Effector CD4-positive, alpha-beta T cell (primary cell): ENCODE results near the gene PLEKHS1.

Experiments
- DNase-seq: peaks from one replicate; pipeline ENCODE4 v3.0.0-alpha.2; 2020
- total RNA-seq: gene quantifications from one replicate; lab custom pipeline; 2026; lab: John Stamatoyannopoulos, UW

The PLEKHS1 gene
- 0.56 reads per million for total RNA-seq

DNA sequence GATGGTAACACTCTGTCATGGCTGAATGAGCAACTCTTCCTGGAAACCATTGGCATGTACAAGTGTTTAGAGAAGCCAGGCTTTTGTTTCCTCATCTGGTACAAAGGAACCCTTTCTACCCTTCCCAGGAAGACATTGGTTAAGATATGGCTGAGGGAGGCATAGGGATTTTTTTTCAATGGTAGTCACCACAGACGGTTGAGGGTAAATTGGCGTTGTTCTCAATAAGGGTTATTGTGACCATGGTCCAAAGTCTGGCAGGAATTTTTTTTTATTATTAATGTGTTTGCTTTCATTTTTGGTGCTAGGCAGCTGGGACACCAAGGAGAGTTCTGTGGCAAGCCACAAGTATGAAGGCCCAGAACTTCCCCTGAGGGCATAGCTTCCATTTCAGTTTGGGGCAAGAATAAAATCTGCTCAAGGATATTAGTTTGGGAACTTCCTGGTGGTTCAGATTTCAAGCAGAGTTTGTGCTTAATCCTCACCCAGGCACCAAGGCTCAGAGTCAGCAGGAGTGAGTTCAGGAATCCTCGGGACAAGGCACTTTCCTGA, at the start of gene PLEKHS1:
Gene PLEKHS1 (plus strand): TSS at position 502 of the 552 bp plus-strand sequence. CDS start 3,596 bp downstream, outside the sequence.
- no peak for DNase-seq

DNA sequence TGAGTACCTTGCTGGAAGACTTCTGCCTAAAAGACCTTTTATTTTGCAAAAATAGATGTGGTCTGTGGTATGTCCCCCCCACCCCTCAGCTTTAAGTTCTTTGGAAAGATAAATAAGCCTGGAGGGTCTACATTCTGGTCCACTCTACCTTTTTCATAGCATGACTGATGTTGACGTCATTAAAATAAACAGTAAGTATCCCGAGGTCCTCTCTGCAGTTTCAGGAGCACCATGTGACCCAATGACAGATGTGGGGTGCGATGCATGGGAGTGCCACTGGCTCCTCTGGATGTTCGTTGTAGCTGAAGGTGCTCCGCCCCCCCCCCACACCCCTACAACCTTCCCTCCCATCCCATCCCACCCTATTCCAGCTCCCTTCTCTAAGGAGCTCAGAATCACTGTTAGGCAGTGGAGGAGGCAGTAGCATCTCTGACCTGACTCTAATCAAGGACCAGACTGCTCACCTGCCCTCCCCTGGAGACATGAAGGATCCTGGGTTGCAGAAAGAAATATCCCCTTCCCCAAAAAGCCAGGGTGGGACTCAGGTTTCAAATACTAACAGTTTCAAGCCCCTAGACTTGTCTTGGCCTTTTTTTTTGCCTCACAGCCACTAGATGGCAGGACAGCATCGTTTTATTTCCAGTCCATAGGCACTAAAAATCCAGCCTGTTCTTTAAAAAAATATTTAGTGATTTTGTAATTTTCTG, 46.7 kb upstream of the PLEKHS1 start:
- no peak for DNase-seq

DNA sequence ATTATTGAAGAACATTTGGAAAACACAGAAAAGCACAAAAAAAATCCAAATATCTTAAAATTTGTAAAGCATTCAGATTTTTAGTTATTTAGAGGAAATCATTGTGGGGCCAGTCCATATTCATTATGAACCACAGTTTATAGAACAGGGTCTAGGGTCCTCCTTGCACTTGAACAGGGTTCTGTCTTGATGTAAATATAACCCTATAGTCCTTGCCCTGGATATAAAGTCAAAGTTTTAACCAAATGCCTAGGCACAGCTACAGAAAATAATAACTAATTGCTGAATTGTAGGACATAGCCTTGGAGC, 46.2 kb upstream of the PLEKHS1 start:
- DNase-seq: no peak

DNA sequence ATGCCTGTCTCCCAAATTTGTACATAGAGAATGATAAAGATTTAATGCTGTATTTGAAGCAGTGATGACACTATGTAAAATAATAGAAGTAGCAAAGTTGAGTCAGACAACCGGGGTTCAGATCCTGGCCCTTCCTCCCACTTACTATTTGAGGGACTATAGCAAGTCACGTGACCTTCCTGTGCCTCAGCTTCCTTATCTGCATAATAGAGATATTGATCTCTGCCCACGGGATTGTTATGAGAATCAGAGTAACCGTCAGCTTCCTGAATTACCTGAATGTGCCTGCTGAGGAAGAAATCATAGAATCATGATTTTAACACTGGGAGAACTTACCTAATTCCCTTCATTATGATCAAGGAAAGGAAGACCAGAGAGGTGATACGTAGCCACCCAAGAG, 44.9 kb upstream of the PLEKHS1 start:
- no peak for DNase-seq

DNA sequence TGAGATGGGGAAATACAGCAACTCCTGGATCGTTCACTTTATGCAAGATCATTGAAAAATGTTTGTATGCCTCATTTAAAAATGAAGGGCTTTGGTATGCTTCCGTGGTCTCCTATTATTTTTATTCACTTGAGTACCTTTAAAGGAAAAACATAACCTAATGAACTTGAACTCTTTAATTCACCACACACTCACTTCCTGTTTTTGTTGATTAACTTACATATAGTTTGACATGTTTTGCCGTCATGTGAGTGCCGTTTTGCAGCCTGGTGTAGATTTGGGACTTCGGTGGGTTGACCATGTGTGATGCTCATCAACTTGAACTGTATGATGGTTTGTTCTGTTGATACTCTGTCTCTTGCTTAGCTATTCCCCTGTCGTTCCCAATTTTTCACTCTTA, 42.8 kb upstream of the PLEKHS1 start:
- DNase-seq: no peak

DNA sequence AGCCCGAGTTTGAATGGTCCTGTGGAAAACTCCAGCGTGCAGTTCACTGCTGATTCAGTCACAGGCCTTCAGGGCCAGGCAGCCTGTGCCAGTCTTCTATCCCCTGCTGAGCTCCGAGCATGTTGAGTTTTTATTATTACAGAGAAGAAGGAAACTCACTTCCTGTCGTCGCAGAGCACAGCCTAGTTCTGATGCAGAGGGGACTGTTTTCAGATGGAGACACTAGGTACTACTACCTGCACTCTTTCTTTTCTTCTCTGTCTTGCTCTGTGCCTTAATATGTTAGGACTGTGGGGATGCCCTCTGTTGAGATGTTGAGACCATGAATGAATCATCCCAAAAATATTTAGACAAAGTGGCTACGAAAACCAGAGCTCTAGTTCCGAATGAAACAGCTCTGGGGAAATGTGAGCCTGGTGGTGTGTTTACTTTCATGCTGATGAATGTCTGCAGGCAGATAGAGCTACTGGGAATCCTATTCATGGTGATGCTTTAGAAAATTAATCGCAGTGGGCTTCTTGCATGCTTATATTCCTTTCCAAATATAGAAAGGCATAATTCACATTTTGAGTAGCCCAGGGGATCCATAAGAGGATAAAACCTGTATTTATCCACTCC, 42.2 kb upstream of the PLEKHS1 start:
- DNase-seq: no peak

DNA sequence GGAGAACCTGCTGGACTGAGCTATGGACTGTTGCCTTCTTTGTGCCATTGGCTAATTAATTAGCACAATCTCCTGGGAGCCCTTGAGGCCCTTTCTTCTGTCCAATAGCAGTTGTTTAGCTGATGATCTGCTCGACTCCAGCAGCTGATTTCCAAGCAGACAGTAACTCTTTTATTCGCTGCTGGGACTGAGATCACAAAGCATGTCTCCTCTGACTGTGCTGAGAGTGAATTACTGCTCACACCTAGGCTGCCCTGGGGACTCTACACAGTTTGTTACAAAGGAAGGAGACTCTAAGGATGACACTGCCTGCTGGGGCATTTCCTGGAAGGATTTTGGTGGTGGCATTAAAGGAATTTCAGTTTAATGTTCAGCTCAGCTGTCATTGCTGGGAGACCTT, 40.3 kb upstream of the PLEKHS1 start:
- no peak for DNase-seq

DNA sequence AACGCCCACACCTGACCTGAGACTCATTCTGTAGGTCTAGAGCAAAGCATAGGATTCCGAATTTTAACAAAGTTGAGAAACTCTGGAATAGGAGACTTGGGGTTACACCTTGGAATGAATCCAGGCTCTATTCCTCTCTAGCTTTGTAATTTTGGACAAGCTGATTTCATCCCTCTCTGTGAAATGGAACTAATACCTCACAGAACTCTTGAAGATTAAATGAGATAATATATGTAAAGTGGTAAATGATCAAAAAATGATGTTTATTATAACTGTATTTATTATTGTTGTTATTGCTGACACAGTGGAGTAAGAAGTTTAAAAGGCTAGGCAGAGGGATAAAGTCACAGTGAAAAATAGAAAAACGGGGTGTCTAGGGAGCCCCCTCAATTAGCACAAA, 39.5 kb upstream of the PLEKHS1 start:
- no peak for DNase-seq

DNA sequence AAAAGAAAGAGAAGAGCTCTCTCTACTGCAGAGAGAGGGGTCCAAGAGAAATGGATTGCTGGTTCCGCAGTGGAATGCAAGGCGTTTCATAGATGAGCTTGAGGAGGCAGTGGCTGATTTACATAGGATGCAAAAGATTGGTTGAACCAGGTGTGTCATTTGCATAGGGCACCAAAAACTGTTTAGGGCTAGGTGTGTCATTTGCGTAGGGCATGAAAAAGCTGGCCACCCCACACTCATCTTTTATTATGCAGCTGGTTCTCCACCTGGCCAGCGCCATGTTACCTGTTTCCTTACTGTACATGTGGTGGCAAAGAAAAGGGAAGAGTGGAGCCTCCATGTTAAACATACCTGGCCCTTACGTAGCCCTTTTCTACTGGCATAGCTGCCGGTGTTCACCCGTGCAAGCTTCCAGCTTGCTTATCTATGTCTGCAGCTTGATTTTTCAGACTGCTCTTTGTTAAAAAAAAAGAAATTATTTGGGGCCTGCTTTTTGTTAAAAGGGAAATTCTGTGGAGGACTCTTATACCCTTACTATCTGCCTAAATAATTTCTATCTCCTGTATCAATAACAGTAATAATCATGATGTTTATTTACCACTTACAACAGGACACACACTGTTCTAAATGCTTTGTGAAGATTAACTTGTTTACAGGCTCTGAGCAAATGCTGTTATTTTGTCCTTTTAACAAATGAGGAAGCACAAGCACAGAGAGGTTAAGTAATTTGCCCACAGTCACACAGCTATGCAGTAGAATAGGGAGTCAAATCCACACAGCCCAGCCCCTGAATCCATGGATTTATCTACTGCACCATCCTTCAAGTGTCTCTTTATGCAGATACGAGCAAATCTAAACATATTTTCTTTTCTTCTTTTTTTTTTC, 38.5 kb upstream of the PLEKHS1 start:
- no peak for DNase-seq

DNA sequence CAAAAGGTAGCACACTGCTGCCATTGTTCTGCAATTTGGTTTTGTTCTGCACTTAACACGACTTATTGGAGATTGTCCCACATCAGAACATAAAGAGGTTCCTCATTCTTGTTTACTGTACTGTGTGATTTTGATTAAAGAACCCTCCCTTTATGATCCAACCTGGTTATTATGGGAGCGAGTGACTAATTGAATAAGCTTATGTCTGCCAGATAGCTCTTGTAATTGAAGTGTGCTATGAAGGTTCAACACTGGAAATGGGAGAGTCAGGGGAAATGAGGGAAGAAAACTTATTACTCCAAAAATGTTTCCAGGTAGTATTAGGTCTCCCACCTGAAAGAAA, 37.9 kb upstream of the PLEKHS1 start:
- DNase-seq: no peak

DNA sequence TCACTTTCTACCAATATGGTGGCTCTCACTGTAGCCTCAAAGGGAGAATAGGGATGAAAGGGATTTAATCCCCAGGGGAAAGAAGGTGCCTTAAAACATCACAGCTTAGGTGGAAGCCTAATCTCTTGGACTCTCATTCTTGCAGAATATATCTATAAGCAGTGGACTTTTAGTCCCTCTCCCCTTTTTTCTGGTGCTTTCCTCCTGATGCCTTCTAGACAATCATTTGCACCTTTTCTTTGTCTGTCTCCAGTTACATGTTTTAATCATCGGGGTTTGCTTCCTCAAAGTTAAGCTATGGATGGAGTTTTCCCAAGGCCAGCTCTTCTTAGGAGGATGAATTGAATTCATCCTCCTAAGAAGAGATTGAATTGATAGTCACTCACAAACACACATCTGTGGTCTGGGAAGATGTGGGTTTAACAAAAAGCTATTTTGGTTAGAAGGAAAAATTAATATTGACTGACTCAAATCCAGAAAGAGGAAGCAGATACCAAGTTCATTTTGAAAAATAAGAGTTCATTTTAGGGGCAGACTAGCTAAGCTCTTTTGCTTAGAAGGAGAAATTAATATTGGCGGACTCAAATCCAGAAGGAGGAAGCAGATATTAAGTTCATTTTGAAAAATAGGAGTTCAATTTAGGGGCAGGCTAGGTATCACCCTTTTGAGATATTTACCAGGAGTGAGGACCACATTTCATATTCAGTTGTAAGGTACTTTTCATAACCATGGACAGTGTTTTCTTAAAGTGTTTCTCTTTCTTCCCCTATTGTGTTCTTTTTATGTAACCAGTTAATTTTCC, 35.2 kb upstream of the PLEKHS1 start:
- no peak for DNase-seq

DNA sequence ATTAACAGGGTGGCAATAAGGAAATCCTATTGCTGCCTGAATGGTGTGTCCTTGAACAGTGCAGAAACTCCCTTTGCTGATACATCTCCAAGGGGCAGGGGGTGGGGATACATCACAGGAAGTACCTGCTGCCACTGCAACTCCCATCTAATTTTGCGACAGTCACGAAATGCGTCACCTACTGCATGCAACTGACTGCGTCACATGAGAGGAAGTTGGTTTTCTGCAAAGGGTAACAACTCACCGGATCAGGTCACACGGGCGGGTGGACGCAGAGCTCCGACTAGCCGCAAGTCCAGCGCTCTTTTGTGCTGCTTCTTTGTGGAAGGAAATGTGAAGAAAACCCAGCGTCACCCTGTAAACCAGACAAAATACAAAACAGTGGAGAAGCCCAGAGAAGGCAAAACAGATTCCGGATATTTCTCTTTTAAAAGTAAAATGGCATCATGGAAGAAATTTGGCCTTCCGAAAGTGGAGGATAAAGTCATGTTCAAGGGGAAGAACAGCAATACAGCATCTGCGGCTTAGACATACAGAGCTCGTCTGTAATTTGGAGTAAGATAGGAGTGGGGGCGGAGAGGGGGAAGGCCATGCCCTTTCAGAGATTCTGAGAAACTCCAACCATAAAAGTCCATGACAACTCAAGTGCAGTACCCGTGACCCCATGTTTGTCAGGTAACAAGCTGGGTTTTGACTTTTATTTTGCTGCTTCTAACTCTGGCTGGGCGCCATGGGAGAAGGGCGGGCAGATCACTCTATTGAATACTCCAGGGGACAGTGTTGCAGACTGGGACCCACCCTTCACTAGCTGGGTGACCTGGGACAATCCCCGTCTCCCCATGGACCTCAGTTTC, 32.3 kb upstream of the PLEKHS1 start:
- no peak for DNase-seq

DNA sequence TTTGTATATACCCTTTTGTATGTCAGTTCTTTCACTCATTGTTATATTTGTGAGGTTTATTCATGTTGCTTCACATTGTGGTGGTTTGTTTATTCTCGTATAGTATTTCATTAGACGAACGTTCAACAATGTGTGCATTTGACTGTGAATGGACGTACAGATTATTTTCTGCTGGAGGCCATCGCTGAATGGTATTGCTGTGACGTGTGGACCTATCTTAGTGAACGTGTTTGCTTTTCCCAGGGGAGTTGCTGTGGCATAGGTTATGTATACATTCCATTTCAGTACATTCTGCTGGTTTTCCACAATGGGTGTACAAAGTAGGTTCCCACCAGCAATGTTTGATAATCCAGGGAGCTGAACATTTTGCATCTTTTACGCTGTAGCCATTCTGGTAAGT, 31.1 kb upstream of the PLEKHS1 start:
- no peak for DNase-seq

DNA sequence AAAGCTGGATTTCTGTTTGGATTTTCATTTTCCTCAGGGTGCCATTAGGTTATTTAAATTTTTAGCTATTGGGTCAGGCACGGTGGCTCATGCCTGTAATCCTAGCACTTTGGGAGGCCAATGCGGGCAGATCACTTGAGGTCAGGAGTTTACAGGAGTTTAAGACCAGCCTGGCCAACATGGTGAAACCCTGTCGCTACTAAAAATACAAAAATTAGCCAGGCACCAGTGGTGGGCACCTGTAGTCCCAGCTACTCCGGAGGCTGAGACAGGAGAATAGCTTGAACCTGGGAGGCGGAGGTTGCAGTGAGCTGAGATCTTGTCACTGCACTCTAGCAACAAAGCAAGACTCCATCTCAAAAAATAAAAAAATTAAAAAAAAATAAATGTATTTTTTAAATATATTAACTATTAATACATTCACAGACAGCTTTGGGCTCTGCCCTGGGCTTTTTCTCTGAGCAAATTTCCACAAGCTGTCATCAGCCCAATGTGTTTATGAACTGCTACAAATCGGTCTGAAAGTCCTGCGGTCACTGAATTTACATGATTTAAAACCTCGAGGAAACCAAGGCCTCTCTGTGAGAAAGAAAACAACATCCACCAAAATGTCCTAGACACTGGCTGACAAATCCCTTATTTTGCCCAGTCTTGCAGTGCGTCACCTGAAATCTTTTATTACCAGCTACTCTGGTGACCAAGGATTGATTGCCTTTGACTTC, 19.2 kb upstream of the PLEKHS1 start:
- no peak for DNase-seq

DNA sequence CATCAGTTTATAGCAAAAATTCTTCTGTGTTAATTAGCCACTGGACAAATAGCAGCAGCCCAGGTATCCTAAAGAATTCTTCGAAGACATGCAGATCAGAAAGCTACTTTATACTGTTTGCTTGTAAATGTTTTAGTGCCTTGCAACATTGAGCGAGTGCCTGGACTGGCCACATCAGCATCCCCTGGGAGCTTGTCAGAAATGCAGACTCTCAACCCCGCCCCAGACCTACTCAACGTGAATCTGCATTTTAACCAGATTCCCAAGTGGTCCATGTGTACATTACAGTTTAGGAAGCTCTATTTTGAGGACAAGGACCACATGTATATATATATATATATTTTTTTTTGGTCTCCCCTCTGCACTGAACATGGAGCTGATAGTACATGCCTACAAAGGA, 18.5 kb upstream of the PLEKHS1 start:
- DNase-seq: no peak

DNA sequence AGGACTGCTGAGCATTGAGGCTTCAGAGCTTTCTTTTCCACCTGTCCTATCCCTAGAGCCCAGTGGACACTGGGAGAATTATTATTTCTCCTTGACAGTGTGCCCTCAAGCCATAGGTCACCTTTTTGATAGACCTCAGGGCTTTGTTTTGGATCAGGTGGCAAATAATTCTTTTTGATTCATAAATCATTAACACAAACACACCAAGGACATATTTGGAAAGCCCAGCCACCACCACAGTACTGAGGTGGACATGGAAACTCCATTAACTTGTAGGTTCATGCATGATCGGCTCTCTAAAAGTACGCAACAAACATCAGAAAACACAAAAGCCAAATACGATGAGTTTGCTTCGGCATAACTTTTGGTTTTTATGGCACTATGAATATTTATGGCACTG, 17.8 kb upstream of the PLEKHS1 start:
- DNase-seq: no peak

DNA sequence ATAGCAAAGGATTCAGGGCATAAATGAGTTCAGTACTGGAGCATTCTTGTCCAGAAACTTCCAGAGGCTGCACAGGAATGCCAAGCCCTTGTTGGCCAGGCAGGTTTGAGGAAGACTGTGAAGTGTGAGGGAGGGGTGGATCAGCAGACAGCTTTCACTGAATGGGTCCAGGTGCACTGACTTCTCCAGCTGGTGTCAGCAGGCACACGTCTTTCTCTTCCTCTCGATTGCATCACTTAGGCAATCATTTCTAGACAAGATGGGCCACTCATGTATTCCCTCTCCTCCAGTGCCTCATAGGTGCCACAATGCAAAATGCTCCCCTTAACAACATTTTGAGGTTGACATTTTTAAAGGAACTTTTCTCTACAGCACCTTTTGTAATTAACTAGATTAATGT, 15.6 kb upstream of the PLEKHS1 start:
- no peak for DNase-seq

DNA sequence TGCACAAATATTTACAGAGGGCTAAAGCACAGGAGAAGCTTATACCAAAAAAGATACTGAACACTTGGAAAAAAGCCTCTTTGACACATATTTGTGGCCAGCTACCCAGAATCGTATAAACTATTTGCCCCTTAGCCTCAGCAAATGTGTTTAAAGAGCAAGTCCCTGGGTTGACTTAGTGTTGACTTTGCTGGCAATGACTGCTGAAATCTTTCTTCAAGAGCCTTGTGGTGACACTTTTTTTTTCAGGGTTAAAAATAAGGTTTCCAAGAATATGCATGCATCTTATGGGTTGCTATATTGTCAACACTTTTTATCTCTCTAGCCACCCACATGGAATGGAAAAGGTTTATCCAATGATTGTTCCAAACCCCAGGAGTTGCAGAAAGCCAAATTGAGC, 14.9 kb upstream of the PLEKHS1 start:
- DNase-seq: no peak

DNA sequence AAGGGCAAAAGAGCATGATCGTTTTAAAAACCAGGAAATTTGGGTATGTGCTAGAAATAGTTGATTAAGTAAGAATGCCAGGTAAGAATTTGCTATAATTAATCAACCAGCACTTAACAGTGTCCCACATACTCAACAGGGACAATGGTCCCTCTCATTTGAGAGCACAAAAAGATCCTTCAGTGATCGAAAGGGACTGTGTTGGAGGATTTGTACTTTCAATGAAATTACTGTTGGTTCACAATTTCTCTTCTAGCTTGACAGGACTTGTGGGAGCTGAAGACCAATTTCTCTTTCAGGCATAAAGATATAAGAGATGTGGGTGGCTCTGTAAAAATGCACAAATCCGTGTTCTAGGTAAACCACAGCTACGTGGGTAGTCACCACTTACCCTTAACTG, 12.5 kb upstream of the PLEKHS1 start:
- DNase-seq: no peak

DNA sequence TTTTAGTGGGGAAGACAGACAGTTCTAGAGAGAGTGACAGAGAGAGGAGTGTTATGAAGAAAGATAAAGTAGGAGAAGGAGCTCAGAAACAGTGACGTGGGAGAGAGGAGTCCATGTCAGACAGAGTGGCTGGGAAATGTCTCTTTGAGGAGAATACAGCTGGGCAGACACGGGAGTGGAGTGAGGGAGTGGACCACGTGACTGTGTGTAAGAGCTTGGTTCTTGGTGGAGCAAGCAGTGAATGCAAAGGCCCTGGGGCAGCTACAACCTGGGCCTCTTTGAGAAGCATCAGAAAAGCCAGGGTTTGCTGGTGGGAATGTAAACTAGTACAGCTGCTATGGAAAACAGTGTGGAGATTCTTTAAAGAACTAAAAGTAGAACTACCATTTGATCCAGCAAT, 11.9 kb upstream of the PLEKHS1 start:
- DNase-seq: no peak

DNA sequence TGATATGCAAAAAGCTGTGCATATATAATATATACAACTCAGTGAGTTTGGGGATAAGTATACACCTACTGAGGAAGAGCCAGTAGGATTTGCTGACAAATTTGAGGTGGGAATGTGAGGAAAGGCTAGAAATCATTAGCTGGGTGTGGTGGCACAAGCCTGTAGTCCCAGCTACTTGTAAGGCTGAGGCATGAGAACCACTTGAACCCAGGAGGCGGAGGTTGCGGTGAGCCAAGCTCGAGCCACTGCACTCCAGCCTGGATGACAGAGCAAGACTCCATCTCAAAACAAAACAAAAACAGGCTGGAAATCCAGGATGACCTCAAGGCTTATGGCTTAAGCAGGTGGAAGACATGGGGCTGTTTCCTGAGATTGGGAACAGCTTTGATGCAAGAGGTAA, 10.6 kb upstream of the PLEKHS1 start:
- DNase-seq: no peak
